Measurements from ENCODE around the gene DXO.

GRCh38 chr6:31940256-31940664, 31.7 kb downstream of the DXO start:
- no peak for TF ChIP-seq POLR2A (IDR thresholded peaks at IDR 0.05; ENCODE audit: low read length)
- TF ChIP-seq GATA1 (IDR thresholded peaks at IDR 0.05; ENCODE audit: low read depth, low read length), result no peak

Data from erythroblast (primary cell).